ENCODE measurements around the gene CNKSR3. TPM values are rescaled to one million over a fixed set of nuclear protein-coding genes. Genes with fewer than 3 reads are reported as not detected.
"Not testable (repeated sequence)": the region's sequence is repeated elsewhere in the genome, so short reads cannot be mapped to it uniquely, and the experiment has no call there.

The CNKSR3 gene
- 8.5 TPM for total RNA-seq

DNA sequence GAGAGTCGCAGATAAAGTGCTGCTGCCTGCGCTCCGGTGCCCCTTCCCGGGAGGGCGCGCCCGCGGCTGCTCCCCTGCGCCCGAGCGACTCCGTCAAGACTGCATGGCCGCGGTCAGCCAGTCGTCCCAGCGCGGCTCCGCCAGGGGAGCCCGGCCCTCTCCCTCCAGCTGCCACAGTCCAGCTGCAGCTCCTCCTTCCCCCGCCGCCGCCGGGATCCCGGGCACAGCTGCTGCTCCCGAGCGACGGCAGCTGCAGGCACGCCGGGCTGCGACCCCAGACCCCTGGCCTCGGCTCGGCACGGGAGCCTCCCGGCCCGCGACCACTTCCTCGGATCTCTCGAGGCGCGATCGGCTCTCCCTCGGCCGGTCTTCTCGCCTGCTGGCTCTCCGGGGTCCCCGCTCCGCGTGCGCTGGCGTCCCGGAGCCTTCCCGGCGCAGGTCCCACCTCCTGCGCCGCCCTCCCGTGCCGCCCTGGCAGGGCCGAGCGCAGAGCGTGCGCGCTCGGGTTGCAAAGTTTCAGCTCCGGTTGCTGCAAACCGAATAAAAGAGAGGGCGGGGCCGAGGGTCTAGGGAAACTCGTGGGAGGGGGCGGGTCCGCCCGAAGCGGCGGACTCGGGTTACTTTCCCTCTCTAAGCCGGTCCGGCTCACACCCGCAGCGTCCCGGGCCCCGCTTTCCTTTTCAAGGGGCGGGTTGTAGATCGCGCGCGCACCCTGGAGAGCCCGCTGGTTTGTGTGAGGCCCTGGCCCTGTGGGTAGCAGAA, at the start of gene CNKSR3:
CNKSR3 (minus strand) TSS at position 542 of the 762 bp plus-strand sequence. CDS start 571 bp downstream, outside the sequence.
- peak; percentile 98 for DNase-seq

- DNase-seq = no peak
Observed at GRCh38 chr6:154558984-154559383, 48.5 kb upstream of the CNKSR3 start.

GRCh38 chr6:154558513-154558912, 48.0 kb upstream of the CNKSR3 start:
- no peak for DNase-seq

DNA sequence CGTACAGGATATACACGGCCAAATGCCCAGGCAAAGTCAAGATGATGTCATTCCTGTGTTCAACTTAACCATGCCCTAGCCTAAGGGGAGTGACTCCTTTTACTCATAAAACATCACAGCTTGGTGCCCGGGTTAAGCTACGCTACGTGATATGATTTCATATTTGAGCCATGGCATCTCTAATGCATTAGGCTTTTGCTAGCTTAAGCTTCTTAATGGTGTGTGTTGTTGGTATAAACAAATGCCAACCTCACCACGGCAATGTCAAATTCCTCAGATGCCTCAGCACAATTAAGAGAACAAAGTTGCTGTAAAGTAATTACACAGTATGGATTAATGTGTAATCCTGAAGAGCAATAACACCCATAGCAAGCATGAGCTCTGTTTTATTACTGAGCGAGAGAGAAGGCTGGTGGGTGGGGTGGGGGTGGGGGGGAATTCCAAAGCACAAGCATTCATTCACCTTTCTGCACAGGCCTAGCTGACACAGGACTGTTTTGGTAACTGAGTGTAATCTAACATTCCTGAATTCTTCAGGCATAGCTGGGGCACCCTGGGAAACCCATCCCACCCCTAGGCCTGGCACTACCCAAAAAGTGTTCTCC, 44.7 kb upstream of the CNKSR3 start:
- DNase-seq = no peak

DNA sequence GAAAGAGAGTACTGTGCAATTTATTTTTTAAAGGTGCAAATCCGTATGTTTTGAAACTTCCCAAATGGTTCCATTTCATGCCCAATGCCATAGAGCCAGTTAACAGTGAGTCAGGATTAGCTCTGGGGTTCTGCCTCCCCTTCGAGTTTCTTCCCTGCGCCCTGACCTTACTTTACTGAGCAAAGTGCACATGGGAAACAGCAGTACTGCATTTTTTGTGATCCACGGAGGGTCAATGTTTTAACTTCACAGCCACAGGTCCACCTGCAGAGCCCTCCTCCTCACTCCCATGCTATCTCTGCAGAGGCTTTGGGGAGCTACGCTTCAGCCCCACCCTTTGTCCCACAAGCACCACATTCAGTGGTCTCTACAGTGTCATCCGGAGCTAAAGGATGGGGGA, 44.0 kb upstream of the CNKSR3 start:
- DNase-seq = no peak

DNA sequence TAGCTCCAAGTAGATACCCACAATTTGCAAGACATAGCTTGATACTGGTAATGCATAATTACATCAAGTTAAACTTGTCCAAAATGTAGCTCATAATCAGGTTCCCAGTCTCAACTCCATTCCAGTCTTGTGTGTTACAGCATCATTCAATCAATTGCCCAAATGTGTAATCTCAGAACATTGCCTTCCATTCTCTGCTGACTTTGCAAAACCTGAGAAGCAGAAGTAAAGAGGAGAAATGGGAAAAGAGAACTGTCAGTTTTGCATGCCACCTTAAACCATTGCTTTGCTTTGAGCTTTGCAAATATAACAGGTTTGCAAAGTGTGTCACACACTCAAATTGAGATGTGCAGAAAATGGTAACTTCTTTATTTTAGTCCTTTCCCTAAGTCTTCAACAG, 40.3 kb upstream of the CNKSR3 start:
- DNase-seq = no peak

- no peak for DNase-seq
Observed at GRCh38 chr6:154549179-154549578, 38.7 kb upstream of the CNKSR3 start.

DNA sequence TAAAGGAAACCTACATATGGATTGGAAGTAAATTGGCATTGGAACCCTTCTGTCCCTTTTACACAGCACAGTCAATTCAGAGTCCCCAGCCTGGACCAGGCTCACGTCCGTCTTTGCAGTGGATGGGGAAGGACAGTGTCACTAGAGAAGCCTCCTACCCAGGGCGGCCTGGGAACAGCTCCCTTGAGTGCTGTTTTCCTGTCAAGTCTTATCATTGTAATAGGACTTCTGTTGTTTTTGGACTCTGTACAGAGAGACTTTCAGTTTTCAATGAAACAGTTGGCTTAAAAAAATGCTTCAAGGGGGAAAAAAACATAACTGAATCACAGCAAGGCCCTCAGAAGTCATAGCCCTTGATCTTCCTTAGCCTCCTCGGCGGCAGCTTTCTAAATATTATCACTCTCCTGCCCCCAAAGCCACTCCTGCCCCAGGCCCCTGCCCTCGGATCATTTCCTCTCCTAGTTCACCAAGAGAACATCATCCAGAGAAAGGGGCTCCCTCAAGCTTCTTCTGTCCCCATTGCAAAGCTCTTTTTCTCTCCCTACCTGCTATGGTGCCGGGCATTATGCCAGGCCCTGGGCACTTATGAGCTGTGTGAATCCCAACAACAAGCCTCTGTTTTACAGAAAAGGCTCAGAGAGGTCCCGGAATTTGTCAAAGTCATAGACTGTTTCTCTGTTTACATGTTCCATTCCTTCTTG, 37.8 kb upstream of the CNKSR3 start:
- DNase-seq = no peak

DNA sequence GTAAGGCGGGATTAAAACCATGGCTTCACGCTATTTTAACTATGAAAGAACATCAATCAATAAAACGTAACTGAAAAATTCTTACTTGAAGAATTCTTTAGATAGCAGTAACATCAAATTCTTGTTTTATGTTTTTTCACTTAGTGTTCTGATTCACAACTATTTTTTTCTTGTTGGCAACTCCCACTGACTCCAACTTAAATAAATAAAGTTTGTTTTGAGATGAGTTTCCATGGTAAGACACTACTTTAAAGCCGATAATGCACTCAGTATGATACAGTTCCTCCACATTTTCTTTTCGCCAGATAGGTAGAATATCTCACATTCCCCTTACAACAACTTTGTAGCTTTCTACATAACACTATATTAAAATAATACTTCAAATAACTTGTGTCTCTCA, 33.1 kb upstream of the CNKSR3 start:
- no peak for DNase-seq

DNA sequence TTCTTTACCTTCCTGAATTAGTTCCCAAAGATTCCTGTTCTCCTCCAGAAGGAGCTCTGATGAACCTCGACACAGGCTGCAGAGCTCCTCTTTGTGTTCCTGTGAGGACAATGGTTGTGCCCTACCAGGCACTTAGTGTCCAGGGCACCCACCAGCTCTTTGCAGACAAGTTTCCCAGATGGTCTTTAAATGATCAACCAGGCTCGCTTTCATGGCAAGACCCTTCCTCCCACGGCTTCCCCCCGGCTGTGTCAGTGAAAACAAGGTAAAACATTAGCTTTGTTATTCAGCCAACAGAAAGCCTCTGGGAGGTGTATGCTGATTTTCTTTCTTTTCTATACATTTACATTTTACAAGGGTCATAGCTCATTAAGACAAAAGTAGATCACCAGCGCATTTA, 32.3 kb upstream of the CNKSR3 start:
- no peak for DNase-seq

GRCh38 chr6:154541837-154542236, 31.4 kb upstream of the CNKSR3 start:
- DNase-seq = not testable (repeated sequence)

DNA sequence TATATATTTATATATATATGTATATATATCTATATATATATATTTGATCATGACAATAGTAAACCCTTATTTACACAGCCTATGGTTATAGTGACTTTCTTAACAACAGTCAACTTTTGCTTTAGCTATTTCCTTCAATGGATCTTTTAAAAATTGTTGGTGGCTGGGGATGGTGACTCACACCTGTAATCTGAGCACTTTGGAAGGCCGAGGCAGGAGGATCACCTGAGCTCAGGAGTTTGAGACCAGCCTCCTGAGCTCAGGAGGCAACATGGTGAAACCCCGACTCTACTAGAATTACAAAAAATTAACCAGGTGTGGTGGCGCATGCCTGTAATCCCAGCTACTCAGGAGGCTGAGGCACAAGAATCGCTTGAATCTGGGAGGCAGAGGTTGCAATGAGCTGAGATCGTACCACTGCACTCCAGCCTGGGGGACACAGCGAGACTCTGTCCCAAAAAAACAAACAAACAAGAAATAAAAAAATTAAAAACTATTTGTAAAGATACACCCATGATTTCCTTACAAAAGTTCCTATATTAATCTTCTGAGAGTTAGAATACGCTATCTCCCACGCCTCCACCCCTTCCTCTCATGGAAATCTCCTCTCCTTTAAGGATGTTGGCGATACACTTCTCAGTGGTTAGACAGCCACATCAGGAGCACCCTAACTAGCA, 29.2 kb upstream of the CNKSR3 start:
- no peak for DNase-seq

GRCh38 chr6:154538640-154539191, 28.2 kb upstream of the CNKSR3 start:
- no peak for DNase-seq

GRCh38 chr6:154537511-154538325, 27.2 kb upstream of the CNKSR3 start:
- peak; percentile 69 for DNase-seq

DNA sequence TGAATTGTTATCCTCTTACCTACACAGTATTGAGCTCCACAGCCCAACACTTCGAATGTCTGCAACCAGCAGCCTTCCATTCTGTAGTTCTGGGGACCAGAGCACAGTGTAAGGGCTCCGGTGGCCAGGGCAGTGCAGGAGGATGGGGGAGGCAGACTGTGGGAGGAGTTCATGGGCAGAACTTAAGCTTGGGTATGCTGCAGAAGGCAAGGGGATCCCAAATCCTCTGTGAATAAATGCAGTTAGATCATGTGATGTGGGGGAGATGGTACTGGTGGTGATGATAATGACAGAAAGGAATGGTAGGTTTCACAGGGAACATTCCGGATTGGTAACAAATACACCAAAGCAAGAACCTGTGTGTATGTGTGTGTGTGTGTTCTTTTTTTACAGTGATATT, 26.5 kb upstream of the CNKSR3 start:
- DNase-seq = no peak

DNA sequence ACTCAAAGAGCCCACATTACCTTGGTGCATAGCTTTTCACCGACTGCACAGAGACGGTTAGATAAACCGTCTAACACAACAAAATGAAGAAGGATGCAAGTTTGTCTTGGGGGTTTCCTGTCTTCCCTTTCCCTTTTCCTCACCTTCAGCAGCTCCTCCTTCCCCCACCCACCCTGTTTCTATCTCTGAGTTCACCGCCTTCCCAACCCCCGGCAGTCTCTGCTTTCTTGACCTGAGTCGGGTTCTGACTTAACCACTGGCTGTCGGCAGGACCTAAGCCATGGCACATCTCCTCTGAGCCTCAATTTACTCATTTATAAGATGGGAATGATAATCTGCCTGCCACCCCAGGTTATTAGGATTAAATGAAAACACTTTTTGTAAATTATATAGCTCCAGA, 25.8 kb upstream of the CNKSR3 start:
- no peak for DNase-seq

DNA sequence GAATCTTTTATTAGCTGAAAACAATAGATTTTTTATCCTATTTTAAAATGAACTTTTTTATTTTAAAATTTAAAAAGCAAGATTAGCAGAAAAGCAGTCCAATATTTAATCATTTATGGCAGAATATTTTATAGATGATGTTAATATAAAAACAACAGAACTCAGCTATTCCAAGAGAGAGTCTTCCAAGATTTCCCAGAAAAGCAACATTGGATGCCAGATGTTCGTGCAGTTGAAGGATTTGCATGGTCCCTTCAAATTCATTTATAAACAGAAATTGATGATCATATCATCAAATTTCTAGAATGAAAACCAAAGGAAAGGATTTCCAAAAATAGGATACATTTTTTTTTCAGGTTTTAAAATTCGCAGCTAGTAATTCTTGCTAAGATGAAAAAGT, 25.4 kb upstream of the CNKSR3 start:
- peak; percentile 85 for DNase-seq

DNA sequence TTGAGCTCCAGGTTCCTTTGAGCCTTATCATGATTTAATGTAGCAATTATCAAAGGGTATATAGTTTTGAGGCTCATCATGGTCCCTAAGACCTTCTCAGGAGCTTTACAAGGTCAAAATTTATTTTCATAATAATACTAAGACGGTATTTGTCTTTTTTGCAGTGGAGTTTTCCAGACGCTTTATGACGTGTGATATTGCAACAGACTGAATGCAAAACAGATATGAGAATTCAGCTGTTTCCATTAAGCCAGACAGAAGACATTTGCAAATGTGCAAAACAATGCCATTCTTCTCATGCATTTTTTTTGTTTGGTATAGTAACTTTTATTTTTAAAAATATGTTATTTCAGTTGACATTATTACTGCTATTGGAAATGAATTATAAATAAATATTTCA, 24.7 kb upstream of the CNKSR3 start:
- DNase-seq = peak; percentile 82

DNA sequence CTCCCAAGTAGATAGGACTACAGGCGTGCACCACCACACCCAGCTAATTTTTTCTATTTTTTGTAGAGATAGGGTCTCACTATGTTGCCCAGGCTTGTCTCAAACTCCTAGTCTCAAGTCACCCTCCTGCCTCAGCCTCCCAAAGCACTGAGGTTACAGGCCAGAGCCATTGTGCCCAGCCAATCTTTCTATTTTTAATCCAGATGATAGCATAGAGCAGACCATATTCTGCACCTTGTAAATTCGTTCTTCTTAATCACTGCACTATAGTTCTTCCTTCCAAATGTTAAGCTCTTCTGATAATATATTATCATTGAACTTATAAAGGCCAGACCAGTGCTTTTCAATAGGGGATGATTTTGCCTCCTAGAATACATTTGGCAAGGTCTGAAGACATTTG, 24.0 kb upstream of the CNKSR3 start:
- no peak for DNase-seq

- DNase-seq = no peak
Observed at GRCh38 chr6:154532426-154532825, 21.9 kb upstream of the CNKSR3 start.

GRCh38 chr6:154529957-154530356, 19.5 kb upstream of the CNKSR3 start:
- no peak for DNase-seq

Data from skin of body (tissue), 2 donors.